Loucy (cell line): ENCODE data around the gene C17orf50.

Experiments
- EZH2phosphoT487 ChIP-seq: fragments of 200-600 bp; IDR thresholded peaks from 2 replicates; pipeline ENCODE4 v1.6.1; 2018; ENCODE audit warnings: antibody characterized with exemption, mild to moderate bottlenecking, moderate library complexity, borderline replicate concordance
- TF ChIP-seq, protein P1 (sequence below): fragments of 200-600 bp; sonication (generic); conservative IDR thresholded peaks from 2 replicates; pipeline ENCODE4 v1.5.1; 2014; ENCODE audit warnings: mild to moderate bottlenecking, antibody characterized with exemption, low read length

DNA sequence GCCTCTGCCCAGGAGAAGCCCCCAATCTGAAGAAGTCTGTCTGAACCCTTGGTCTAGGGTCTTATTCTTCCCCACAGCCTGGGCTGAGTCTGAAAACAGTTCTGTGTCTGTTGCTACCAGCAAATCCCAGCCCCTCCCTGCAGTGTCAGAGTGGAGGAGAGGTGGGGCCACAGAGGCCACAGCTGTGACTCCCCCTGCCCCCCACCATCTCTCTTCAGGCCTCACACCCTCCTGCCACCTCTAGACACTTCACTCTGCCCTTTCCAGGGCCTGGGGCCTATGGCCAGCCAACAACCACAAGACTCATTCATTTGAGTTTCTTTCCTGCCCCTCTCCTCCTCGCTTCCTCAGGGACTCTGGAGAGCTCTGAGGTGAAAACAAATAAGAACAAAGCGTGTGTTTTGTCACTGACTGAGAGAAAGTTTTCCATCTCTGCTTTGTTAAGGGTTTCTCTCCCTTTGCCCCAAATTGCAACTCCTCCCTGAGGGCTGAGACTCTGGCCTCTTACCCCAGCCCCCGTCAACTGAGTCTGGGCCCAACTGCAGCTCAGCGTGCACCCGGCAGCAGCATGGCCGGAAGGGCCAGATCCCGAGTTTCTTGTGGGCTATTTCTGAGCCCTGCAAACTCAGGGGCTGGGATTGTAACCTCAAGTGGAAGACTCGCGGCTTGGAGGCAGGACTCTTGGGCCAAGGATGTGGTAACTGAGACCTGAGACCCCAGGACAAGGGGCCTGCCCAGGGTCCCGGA, 13.2 kb downstream of the C17orf50 start:
- TF ChIP-seq, protein P1, sequence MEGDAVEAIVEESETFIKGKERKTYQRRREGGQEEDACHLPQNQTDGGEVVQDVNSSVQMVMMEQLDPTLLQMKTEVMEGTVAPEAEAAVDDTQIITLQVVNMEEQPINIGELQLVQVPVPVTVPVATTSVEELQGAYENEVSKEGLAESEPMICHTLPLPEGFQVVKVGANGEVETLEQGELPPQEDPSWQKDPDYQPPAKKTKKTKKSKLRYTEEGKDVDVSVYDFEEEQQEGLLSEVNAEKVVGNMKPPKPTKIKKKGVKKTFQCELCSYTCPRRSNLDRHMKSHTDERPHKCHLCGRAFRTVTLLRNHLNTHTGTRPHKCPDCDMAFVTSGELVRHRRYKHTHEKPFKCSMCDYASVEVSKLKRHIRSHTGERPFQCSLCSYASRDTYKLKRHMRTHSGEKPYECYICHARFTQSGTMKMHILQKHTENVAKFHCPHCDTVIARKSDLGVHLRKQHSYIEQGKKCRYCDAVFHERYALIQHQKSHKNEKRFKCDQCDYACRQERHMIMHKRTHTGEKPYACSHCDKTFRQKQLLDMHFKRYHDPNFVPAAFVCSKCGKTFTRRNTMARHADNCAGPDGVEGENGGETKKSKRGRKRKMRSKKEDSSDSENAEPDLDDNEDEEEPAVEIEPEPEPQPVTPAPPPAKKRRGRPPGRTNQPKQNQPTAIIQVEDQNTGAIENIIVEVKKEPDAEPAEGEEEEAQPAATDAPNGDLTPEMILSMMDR, result no peak
- no peak for TF ChIP-seq EZH2phosphoT487
